Stimulated activated CD4-positive, alpha-beta T cell treated with anti-CD3 and anti-CD28 coated beads, TNF-alpha, amount 100 ng/mL, for 24 hours (primary cell): ENCODE data around the gene IFIH1.

Experiments
- DNase-seq, 3 experiments: peaks; one replicate each; pipeline ENCODE4 v3.0.0-alpha.2; 2020; ENCODE audit warnings: low read depth in 3 of 3

Gene IFIH1

DNA sequence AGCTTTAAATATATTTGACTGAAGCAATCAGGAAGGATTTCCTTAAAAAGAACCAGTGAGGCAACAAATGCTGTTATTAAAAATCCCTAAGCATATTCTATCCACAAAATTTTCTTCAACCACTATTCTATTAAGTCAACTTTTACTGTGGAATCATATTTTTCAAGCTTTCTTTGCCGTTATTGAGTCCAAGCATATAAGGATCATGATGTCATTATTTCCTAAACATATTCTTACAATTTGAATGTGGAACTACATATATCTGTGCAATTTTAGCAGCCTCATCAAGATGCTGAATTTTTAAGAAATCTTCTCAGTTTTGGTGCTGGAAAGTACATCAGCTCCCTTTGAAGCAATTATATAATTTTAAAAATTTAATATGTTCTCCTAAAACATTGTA lies 5.6 kb downstream of the IFIH1 start:
- no peak for DNase-seq

- DNase-seq = no peak
Measured at GRCh38 chr2:162308747-162309503, 9.6 kb downstream of the IFIH1 start.

DNA sequence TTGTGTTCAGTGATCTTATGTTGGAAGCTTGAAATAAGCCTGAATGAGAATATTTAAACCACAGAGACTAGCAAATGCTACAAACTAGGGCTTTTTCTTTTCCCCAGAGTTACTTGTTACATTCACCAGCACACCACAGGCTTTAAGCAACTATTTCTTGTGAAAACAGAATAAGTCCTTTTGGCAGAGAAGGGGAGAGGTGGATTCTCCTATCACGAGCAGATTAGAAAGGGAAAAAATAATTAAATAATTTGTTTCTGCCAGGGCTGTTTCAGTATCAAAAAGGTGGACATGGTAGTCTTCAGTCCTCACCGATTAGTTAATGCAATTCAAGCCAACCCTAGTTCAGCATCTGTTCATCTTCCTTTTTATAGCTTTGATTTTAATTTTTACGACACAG lies 12.6 kb downstream of the IFIH1 start:
- no peak for DNase-seq

GRCh38 chr2:162301877-162302276 lies 16.6 kb downstream of the IFIH1 start:
- DNase-seq = no peak

- DNase-seq = peak; percentile 19 to 46 (median 23)
Measured at GRCh38 chr2:162301151-162301804, 17.2 kb downstream of the IFIH1 start.

DNA sequence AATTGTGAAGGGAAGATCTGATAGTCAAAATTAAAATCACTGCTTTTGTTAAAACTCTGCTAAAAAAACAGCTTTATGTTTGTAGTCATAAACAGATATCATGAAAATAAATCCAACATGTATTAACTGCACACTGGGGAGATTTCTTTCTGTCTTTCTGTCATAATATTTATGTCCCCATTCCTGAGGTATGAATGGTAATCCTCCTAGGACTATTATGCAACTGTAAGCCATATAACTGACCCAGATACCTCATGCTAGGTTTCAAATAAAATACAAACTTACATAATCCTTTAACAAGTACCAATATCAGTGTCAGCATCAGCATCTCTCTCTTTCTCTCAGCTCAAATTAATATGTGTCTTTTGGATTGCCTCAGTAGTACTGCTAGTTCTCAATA lies 18.2 kb downstream of the IFIH1 start:
- no peak for DNase-seq

GRCh38 chr2:162298669-162299335 lies 19.7 kb downstream of the IFIH1 start:
- DNase-seq = no peak

DNA sequence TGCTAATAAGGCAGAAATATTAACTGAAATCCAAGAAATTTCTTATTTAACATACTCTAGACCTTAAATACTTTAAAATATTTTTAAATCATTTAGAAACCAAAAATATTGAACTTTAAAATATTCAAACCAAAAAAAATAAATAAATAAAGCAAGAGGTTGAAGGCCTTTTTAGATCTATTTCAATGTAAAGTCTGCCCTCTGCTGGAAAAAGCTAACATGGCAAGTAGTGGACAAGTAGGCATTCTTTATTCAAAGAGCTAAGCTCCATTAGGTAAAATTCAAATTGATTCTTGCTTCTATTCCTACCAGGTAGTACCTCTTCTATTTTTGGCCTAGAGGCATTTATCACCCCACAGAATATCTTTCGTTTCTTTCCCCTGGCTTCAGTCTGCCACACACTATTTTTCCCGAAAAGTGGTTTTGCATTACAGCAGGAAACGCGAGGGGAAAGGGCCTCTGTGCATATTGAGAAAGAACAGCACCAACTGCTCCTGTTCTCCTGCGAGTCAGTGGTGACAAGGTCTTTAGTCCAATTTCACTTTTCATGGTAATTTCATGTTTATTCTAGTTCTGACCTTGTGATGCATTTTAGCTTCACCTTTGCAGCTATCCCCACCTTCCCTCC lies 20.4 kb downstream of the IFIH1 start:
- DNase-seq = peak in 2 of 3 experiments; percentile 28 to 62

- DNase-seq = no peak
Measured at GRCh38 chr2:162295009-162295408, 23.5 kb downstream of the IFIH1 start.

DNA sequence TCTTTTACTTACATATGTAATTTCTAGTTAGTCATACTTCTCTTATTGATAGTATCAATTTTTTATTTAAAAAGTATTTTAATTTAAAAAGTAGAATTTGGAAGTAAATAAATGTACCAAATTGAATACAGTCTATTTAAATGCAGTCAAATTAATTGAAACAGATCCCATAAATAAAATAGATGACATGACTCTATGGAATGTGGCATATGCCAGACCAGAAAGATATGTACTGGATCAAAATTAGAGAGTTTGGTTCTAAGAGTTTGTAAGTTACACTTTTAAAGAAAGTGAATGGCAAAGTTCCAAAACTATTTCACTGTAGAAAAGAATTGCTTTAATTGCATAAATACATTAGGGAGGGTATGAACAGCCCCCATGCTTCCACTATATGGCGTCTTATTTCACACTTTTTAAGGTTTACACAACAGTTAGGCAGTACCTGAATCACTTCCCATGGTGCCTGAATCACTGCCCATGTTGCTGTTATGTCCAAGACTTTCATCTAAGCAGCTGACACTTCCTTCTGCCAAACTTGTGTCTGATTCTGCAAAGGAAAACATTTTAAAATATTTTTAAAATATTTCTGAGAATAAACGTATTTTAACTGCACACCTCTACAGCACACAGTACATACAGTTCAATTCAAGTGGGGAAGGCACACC lies 25.2 kb downstream of the IFIH1 start:
- no peak for DNase-seq

DNA sequence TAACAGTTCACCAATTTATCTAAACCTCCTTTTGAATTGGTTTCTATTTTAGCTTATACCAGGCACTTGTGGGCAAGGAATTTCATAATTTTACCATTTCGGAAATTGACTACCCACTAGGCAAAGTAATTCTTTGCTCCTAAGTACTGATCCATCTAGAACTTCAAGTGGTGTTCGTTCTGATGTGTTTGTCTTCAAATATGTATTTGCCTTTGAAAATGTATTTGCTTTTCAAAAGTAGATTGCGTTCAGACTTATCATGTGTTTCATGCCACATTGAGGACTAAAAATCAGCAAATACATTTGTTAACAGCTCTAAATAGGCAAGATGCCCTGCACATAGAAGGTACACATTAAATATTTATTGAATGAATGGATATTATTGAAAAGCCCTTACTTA lies 26.7 kb downstream of the IFIH1 start:
- no peak for DNase-seq

- DNase-seq = no peak
Measured at GRCh38 chr2:162282765-162283425, 35.6 kb downstream of the IFIH1 start.

DNA sequence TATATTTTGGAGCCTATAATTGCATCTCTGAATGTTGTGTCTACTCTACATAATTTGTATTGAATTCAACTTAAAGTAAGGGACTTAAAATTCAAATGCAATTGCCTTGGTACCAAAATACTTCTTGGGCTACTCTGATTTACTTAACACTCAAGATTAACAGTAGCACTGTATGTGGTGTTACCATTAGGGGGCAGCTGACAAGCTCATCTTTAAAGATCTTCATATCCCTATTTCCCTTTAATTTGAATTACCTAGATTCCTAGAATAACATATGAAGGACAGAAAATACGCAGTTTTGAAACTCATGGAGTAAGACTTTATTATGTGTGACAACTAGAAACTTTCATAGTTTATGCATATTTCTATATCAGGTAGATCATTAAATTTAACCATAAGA lies 37.8 kb downstream of the IFIH1 start:
- DNase-seq = no peak

GRCh38 chr2:162277381-162277780 lies 41.1 kb downstream of the IFIH1 start:
- DNase-seq = no peak

- no peak for DNase-seq
Measured at GRCh38 chr2:162267996-162268395, 50.5 kb downstream of the IFIH1 start.

DNA sequence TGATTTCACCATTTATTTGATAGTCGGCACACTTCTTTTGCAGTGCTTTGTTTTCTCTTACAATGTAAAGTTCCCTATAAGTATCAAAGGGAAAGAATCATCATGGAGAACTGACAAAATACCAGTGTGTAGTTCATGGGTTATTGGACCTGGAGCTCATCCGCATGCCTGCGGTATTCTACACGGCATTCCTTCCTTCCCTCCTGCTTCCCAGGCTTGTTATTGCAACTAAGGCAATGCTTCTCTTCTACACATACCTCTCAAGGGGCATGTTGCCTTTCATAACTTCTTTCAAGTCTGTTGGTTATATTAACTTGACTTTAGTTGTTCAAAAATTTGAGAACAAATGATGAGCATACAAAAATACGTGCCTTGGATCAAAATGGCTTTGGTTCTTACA lies 51.0 kb downstream of the IFIH1 start:
- DNase-seq = no peak

GRCh38 chr2:162266460-162266760 lies 52.1 kb downstream of the IFIH1 start:
- DNase-seq = no peak

GRCh38 chr2:162265666-162266459 lies 52.6 kb downstream of the IFIH1 start:
- DNase-seq = no peak

- DNase-seq = no peak
Measured at GRCh38 chr2:162261032-162261945, 57.2 kb downstream of the IFIH1 start.

GRCh38 chr2:162258686-162259085 lies 59.8 kb downstream of the IFIH1 start:
- no peak for DNase-seq
